Inflammatory macrophage (primary cell): ENCODE data around the gene TCF7L1.
A peak's percentile ranks its signal among the peaks of the same experiment; 100 is the strongest.
"Not testable (repeated sequence)": the region's sequence is repeated elsewhere in the genome, so short reads cannot be mapped to it uniquely, and the experiment has no call there.

ENCODE experiments used
- DNase-seq, 2 donors: peaks; one replicate each; pipeline ENCODE4 v3.0.0-alpha.2; 2020 to 2022

TCF7L1 gene

DNA sequence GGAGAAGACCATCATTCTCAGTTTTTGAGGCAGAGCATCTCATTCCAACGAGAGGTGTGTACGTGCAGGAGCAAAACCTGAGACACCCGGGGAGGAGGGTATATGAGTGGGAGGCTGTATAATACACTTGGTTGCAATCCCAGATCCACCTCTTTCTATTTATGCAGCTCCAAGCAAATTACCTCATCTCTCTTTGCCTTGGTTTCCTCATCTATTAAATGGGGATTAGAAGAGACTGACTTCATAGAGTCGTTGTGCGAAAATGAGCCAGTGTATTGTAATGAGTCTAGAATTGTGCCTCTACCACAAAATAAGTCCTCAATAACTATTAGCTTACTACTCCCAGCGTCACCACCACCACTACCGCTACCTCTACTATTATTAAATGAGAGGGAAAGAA lies 154.5 kb downstream of the TCF7L1 start:
- DNase-seq: no peak

DNA sequence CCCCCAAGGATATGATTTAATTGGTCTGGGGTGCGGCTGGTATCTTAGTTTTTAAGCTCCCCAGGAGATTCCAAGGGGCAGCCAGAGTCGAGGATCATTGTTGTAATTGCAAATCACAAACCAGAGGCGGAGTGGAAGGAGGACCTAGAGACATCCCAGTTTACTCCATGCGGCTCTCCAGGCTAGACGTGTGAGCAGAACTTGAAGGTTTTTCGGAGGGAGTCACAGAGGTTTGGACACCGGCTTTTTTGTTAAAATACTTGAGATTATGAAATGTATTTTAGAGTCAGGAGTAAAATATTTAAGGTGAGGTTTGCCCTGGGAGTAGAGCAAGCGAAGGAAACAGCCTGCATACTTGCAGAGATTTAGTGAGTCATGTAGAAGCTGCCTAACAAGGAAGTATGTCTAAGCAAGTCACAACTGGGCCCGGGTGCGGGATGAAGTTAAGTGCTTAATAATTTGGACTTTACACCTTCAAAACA lies 155.1 kb downstream of the TCF7L1 start:
- no peak for DNase-seq

DNA sequence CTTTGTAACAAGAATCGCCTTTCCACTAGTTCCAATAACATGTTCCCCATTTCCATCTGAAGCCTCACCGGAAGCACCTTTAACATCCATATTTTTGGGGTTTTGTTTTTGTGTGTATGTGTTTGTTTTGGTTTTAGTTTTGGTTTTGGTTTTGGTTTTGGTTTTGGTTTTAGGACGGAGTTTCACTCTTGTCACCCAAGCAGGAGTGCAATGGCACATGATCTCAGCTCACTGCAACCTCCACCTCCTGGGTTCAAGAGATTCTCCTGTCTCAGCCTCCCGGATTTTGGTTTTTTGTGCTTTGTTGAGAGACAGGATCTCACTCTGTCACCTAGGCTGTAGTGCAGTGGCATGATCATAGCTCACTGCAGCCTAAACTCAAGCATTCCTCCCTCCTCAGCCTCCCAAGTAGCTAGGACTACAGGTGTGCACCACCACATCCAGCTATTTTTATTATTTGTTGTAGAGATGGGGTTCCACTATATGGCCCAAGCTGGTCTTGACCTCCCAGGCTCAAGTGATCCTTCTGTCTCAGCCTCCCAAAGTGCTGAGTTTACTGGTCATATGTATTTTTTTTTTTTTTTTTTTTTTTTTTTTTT lies 158.3 kb downstream of the TCF7L1 start:
- peak; percentile 9 to 36 for DNase-seq

DNA sequence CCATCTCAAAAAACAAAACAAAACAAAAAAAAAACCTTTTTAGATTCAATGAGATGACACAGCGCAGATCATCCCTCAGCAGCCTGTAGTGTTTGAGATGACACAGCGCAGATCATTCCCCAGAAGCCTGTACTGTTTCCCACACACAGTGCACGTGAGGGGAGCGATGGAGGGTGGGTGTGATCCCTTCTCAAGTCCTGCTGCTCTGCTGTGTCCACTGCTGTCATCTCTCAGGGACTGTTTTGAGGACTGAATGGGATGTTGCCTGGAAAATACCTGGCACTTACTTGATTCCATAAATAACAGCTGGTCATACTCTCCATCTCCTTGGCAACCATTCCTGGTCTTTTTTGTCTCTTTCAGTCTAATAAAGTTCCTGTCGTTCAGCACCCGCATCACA lies 168.9 kb downstream of the TCF7L1 start:
- DNase-seq: no peak

DNA sequence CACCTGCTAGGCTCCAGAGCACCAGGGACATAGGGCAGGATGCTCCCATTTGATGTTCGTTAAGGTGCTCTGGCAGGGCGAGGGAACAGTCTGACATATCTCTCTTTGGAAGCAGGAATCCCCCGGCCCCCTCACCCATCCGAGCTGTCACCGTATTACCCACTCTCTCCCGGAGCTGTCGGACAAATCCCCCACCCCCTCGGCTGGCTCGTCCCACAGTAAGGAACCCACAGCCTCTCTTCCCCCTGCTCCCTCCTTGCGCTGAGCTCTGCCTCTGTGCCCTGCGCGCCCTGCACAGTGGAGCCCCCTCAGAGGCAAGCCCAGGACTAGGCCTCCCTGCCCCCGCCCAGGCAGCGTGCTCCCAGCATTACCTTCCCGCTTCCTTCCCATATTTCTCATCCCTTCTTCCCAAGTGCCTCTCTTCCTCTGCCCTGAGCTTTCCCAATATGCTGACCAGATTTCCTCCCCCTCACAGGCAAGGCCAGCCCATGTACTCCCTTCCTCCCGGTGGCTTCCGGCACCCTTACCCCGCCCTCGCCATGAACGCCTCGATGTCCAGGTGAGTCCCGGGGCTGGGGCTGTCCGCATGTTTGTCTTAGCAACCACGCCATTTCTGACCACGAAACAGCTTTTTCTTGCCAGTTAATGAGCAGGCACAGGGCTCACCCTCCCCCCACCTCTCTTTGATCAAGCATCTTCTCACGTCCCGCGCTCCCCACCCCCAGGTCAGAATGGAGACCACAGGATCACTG lies 170.8 kb downstream of the TCF7L1 start:
- DNase-seq: no peak

DNA sequence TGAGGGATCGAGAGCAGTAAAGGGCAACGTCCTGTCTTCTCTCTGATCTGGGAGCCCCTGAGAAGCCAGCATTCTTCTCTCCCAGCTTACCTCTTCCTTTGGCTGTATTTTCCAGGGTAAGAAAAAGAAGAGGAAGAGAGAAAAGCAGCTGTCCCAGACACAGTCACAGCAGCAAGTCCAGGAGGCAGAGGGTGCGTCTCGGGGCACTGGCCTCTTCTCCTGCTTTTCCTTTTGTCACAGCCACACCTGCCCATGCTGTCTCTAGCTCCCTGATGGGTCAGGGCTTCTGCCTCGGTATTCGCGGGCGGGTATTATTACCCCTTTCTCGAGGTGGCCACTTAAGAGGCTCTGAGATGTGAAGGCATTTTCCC lies 174.3 kb downstream of the TCF7L1 start:
- DNase-seq: no peak

DNA sequence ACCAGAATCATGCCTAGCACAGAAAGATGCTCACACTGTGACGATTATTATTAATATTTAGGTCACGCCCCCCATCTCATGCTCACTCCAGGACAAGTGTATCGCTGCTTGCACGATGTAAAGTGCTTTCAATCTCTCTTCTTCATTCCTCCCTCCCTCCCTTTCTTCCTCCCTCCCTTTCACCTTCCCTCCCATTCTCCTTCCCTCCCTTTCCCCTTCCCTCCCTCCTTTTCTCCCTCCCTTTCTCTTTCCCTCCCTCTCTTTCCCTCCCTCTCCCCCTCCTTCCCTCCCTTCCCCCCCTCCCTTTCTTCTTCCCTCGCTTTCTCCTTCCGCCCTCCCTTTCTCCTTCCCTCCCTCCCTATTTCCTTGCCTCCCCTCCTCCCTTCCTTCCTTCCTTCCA lies 175.0 kb downstream of the TCF7L1 start:
- DNase-seq: no peak

DNA sequence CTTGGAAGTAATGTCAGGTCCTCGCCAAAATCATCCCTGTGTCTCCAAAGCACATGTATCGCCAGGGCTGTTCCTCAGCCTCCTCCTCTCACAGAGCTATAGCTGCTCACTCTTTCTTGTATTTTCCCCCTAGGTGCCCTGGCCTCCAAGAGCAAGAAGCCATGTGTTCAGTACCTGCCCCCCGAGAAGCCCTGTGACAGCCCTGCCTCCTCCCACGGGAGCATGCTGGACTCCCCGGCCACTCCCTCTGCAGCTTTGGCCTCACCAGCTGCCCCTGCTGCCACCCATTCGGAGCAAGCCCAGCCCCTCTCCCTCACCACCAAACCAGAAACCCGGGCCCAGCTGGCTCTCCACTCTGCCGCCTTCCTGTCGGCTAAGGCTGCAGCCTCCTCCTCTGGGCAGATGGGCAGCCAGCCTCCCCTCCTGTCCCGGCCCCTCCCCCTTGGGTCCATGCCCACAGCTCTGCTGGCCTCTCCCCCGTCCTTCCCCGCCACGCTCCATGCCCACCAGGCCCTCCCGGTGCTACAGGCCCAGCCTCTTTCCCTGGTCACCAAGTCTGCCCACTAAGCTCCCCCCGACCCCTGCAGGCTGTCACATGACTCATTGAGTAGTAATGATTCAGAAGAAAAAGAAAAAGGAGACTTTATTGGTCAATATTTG lies 175.8 kb downstream of the TCF7L1 start:
- no peak for DNase-seq

DNA sequence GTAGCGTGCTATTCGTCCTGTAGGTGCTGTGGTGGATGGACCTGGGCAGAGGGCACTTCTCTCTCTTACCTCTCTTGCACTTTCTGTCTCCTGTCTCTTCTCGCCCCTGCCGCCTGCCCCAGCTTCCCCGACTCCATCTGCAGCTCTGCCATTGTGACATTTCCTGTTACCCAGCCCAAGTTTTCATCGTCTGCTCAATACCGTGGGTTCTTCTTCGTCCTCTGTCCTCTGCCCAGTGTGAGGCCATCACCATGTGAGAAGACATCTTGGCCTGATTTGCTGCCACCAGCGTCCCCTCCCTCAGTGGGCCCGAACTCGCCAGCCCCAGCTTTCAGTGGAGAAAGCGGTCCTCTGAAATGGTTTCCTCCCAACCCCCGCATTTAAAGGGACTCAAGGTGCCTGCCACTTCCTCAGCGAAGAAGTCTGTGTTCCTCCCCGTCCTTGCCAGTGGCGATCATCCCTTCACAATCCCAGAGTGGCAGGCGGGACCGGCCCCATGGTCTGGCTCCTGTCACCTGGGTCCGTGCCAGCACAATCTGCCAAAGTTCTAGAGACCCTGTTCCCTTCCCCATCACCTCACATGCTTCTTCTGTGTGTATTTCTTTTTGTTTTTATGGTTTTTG lies 176.6 kb downstream of the TCF7L1 start:
- peak; percentile 43 to 46 for DNase-seq

DNA sequence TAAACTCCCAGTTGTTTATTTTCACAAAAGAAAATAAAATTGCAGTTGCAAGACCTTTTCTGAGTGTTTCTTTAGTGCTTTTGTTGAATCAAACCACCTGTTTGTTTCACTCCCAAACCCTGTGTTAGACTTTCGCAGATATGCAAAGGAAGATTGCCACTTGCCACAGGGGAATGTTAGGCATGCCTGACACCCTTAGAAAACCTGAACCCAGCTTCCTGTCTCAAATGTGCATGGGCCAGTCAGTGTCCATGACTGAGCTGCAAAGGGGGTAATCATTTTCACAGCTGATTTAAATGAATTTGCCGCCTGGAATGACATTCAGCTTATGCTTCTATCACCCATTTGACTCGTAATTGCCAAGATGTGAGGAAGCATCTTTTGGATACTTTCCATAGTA lies 177.1 kb downstream of the TCF7L1 start:
- no peak for DNase-seq

DNA sequence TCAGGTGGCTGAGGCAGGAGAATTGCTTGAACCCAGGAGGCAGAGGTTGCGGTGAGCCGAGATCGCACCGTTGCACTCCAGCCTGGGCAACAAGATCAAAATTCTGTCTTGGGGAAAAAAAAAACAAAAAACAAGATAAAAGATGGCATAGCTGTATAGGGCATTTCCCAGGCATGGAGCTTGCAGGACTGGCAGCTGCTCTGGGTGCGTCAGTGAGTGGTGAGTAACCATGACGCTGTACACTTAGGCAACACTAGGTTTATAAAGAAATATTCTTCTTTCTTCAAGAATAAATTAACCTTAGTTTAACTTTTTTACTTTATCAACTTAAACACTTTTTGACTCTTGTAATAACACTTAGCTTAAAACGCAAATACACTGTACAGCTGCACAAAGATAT lies 179.2 kb downstream of the TCF7L1 start:
- no peak for DNase-seq

DNA sequence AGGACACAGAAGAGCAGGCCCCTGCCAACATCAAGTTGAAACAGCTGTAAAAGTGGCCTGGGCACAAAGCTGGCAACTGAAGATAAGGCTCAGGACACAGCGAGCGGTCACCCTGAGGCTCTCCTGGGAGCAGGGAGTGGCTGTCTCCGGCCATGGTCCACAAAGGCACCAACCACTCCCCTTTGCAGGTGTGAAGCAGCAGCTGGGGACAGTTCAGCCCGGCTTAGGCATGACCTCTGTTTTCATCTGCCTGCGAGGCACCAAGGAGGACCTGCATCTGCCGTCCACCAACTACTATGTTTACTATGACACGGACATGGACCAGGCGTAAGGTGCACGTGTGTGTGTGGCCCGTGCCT lies 181.7 kb downstream of the TCF7L1 start:
- no peak for DNase-seq

DNA sequence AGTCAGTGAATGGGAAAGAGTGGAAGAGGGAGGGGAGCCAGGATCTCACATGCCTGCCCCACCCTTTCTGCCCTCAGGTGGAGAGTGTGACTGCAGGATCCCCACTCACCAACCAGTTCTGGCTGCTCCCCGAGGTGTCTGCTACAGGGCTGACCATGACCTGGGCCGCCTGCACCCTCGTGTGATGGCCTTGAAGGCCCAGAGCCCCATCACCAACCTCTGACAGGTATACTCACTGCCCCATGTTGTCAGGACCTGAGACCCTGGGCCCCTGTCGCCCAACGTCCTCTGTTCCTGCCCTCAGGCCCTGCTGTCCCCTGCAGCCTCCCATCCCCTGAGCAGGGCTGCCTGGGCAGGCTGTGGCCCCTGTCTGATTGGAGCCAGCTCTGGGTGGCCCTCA lies 182.7 kb downstream of the TCF7L1 start:
- DNase-seq: not testable (repeated sequence)

DNA sequence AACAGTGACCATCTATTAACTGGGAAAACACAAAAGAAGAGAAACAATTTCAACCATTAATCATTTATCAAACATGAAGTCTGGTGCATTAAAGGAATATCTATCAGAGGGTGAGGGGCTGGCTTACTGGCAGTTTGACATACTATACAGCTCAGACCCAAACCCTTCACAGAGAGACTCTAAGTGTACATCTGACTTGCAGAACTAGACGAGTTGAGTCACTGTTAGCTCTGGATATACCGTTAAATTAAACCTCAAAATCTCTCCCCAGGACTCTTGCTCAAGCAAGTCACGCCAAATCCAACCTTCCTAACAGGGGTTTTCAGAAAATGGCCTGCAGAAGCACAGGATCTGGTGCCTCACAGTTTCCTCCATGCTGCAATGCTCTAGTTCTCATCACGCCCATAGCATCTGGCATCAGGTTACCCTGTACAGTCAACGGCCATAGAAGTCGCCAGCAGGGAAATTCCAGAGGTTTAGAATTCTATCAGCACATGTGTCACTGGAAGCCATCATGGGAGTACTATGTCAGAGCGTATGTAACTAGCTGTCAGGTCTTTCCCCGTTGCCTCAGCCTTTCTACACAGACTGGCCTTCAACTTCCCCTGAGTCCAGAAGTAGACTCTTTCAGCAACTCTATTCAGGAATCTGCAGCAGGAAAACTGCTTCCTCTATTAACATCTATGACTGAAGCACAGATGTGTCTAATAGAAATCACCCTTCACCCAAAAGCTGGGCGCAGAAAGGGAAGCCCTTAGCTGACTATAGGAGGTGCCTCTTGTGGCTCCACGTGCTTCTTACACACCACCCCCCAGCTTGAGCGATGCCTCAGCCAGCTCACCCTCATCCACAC lies 185.3 kb downstream of the TCF7L1 start:
- DNase-seq: peak; percentile 95 to 96

DNA sequence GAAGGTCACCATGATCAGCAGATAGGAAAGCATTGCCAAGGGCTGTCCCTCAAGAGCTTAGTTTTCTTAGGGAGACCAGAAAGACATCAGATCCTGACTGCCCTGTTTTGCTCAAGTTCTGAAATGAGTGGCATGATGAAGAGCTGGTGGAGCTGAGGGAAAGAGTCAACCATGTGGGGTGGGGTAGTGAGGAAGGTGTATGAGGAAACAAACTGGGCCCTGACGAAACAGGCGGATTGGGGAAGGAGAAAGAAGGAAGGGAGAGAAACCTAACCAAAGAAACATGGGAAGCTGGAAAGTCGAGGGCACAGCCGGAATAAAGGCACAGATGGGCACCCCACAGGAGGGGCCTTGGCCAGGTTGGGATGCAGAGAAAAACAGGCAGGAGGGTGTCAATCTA lies 186.6 kb downstream of the TCF7L1 start:
- peak; percentile 50 to 61 for DNase-seq

DNA sequence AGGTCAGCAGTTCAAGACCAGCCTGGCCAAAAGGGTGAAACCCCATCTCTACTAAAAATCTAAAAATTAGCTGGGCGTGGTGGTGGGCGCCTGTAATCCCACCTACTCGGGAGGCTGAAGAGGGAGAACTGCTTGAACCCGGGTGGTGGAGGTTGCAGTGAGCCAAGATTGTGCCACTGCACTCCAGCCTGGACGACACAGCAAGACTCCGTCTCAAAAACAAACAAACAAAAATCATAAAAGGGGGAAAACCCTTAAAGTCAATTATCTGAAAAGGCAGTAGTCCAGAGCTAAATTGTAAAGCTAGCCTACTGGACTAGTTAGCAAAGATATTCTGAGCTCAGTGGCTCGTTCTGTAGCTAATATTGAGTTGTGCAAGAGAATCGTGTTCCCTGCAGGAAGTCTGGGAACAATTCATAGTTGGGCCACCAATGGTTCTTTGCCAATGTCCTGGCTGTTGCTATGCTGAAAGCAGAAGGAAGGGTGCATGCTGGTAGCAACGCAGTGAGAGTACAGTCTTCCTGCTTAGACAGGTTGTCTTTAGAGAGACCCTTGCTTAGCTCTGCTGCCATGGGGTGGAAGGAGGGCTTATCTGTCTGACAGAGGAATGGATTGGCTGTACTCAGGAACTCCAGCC lies 190.3 kb downstream of the TCF7L1 start:
- DNase-seq: peak in 1 of 2 donors; percentile 19

DNA sequence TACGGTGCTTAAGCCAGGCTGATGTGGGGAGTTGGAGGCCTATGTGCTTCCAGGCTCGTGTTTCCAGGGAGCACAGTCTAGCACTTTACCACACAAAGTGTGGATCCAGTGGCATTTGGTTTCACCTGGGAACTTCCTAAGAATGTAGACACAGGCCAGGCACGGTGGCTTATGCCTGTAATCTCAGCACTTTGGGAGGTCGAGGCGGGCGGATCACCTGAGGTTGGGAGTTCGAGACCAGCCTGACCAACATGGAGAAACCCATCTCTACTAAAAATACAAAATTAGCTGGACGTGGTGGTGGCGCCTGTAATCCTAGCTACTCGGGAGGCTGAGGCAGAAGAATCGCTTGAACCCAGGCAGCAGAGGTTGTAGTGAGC lies 190.8 kb downstream of the TCF7L1 start:
- not testable (repeated sequence) for DNase-seq

DNA sequence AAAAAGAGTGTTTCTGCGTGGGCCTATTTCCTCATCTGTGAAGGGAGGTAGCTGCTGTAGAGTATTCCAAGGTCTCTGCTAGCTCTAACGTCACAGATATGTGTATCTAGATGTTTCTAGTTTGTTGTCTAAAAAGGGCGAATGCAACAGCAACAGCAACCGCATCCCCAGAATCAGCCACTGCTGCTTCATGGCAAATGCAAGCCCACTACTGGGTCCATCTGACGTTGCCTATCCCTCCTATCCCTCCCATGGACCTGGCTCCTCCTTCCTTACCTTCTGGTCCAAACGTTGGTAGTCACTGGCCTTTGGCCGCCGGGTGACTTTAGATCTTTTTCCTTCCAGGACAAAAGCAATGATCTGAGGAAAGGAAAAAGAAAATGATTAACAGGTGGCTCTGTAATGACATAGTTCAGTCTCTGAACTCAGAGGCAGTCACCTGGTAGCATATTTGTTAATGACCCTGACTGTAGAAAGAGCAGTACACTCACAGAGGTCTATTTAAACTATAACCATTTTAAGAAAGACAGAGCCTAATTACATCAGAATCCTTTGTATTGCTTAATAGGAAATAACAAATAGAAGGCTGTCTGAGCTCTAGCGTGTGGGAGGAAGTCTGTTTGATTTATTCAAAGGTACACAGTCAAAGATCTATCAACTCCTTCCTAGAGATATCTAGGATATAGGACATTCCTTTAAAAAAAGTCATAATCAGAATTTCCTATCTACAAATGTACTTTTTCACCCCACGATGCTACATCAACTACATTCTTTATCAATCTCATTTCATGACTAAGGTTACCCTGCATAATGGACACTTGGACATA lies 191.7 kb downstream of the TCF7L1 start:
- peak; percentile 36 to 72 for DNase-seq

DNA sequence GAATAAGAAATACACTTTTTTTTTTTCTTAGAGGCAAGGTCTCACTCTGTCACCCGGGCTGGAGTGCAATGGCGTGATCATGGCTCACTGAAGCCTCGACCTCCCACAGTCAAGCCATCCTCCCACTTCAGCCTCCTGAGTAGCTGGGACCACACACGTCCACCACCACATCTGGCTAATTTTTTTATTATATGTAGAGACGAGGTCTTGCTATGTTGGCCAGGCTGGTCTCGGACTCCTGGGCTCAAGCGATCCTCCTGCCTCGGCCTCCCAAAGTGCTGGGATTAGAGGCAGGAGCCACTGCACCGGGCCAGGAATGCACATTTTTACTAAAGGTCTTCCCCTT lies 192.2 kb downstream of the TCF7L1 start:
- DNase-seq: no peak

DNA sequence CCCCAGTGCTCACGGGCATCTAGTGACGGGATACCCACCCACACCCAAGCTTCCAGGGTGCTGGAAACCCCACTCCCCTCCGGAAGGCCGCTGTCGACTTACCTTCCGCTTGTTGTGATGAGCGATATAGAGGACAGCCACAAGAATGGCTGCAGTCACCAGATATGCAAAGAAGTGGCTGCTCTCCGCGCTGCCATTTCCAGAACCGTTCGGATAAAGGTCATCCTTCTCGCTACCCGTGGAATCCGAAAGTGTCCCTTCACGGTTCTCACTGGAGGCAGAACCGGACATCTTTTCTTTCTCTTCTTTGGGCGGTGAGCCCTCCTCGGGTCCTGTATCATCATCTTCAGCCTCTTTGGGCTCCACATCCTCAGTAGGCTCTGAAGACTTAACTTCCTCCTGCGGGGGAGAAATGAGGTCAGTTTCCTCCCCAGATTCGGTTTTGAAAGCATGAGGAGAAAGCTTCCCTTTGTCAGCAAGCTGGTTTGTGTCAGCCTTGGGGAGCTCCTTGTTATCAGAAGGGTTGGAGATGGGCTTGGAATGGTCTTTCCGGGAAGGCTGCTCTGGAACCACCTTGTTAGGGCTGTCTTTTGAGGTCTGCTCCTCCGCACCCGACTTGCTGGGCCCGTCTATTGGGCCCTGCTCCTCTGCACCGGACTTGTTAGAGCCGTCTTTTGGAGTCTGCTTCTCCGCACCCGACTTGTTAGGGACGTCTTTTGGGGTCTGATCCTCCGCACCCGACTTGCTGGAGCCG lies 193.4 kb downstream of the TCF7L1 start:
- DNase-seq: peak; percentile 88 to 90
